IMR-90 (cell line): Measurements from ENCODE around the gene ERCC8. TPM values are rescaled to one million over a fixed set of nuclear protein-coding genes. Genes with fewer than 3 reads are reported as not detected.

ENCODE experiments used
- ATAC-seq: fragments of 200-7000 bp; cut with Tn5 transposase; 2 replicates; pipeline ENCODE4 v1.9.1; 2020; ENCODE audit warnings: low read depth, mild to moderate bottlenecking, moderate library complexity
- BruUV-seq: library from RNA; stranded (reverse); fragments of 400-500 nt; replicated peaks from 2 replicates; lab custom pipeline; 2021; lab: Mats Ljungman, UMichigan
- CTCF ChIA-PET: fragments of 300-600 bp; formaldehyde crosslinking; extraction: SDS; loops from one replicate; lab custom pipeline; 2021; ENCODE audit warnings: antibody characterized with exemption; lab: Yijun Ruan, JAX
- POLR2A ChIA-PET: fragments of 300-600 bp; sonication (Branson Sonifier 250); formaldehyde crosslinking; loops from one replicate; lab custom pipeline; 2022; ENCODE audit warnings: antibody characterized with exemption; ENCODE audit not compliant: unreplicated experiment; lab: Charles Lee
- DNase-seq: peaks from one replicate; pipeline ENCODE4 v3.0.0; 2013
- H2AFZ ChIP-seq: replicated peaks from 2 replicates; pipeline ENCODE3; 2013; ENCODE audit warnings: low read length, mild to moderate bottlenecking; ENCODE audit not compliant: poor library complexity
- H2AK5ac ChIP-seq: 2 replicates; pipeline ENCODE4 v1.6.1; 2013; ENCODE audit warnings: low read depth, low read length, inconsistent platforms
- H2AK9ac ChIP-seq: replicated peaks from 2 replicates; pipeline ENCODE3; 2013; ENCODE audit warnings: mild to moderate bottlenecking, low read depth, low read length, moderate library complexity; ENCODE audit not compliant: poor library complexity
- H2BK120ac ChIP-seq: 2 replicates; pipeline ENCODE4 v1.6.1; 2013; ENCODE audit warnings: low read depth, low read length, inconsistent platforms
- H2BK15ac ChIP-seq: 3 replicates; pipeline ENCODE4 v1.6.1; 2013; ENCODE audit warnings: low read depth, low read length, inconsistent platforms
- H2BK20ac ChIP-seq: 2 replicates; pipeline ENCODE4 v1.6.1; 2013; ENCODE audit warnings: low read depth, mild to moderate bottlenecking, inconsistent platforms, low read length, moderate library complexity
- H2BK5ac ChIP-seq: 2 replicates; pipeline ENCODE4 v1.6.1; 2013; ENCODE audit warnings: mild to moderate bottlenecking, low read depth, low read length, inconsistent platforms; ENCODE audit not compliant: poor library complexity, severe bottlenecking
- H3K14ac ChIP-seq: replicated peaks from 2 replicates; pipeline ENCODE4 v1.6.1; 2013; ENCODE audit warnings: low read depth, low read length, inconsistent platforms
- H3K18ac ChIP-seq: 2 replicates; pipeline ENCODE4 v1.6.1; 2013; ENCODE audit warnings: low read depth, low read length, control low read depth
- H3K23ac ChIP-seq: 2 replicates; pipeline ENCODE4 v1.6.1; 2013; ENCODE audit warnings: low read depth, low read length, inconsistent platforms
- H3K27ac ChIP-seq: 2 replicates; pipeline ENCODE4 v1.5.1; 2013; ENCODE audit warnings: mild to moderate bottlenecking, control low read depth, low read length; ENCODE audit not compliant: insufficient read depth
- H3K27me3 ChIP-seq: 2 replicates; pipeline ENCODE4 v1.6.1; 2013; ENCODE audit warnings: low read length; ENCODE audit not compliant: control insufficient read depth, insufficient read depth
- H3K36me3 ChIP-seq: 2 replicates; pipeline ENCODE4 v1.6.1; 2013; ENCODE audit warnings: low read length, mixed read lengths; ENCODE audit not compliant: control insufficient read depth, insufficient read depth
- H3K4ac ChIP-seq: 2 replicates; pipeline ENCODE4 v1.6.1; 2013; ENCODE audit warnings: low read depth, low read length, inconsistent platforms
- H3K4me1 ChIP-seq: 2 replicates; pipeline ENCODE4 v1.6.1; 2013; ENCODE audit warnings: low read length, mixed read lengths; ENCODE audit not compliant: control insufficient read depth, insufficient read depth
- H3K4me2 ChIP-seq: 2 replicates; pipeline ENCODE4 v1.6.1; 2013; ENCODE audit warnings: low read depth, mild to moderate bottlenecking, control low read depth, low read length, moderate library complexity
- H3K4me3 ChIP-seq: 2 replicates; pipeline ENCODE4 v1.5.1; 2013; ENCODE audit warnings: low read depth, mild to moderate bottlenecking, control low read depth, low read length, moderate library complexity; ENCODE audit not compliant: insufficient read depth
- H3K56ac ChIP-seq: 2 replicates; pipeline ENCODE4 v1.6.1; 2013; ENCODE audit warnings: low read length, inconsistent platforms; ENCODE audit not compliant: insufficient read depth; ENCODE audit errors: extremely low read depth
- H3K79me1 ChIP-seq, 2 experiments: 2 replicates each; pipeline ENCODE4 v1.6.1; 2013; ENCODE audit warnings: low read length in 2 of 2, inconsistent platforms in 1 of 2, low read depth in 1 of 2
- H3K9ac ChIP-seq: 2 replicates; pipeline ENCODE4 v1.6.1; 2013; ENCODE audit warnings: low read depth, low read length, control low read depth
- H3K9me1 ChIP-seq: 2 replicates; pipeline ENCODE4 v1.6.1; 2013; ENCODE audit warnings: low read length, inconsistent platforms; ENCODE audit not compliant: insufficient read depth
- H3K9me3 ChIP-seq: 2 replicates; pipeline ENCODE4 v1.6.1; 2013; ENCODE audit warnings: low read length; ENCODE audit not compliant: control insufficient read depth, insufficient read depth
- H4K20me1 ChIP-seq: 2 replicates; pipeline ENCODE4 v1.6.1; 2013; ENCODE audit warnings: low read length, inconsistent platforms; ENCODE audit not compliant: insufficient read depth
- H4K5ac ChIP-seq: 2 replicates; pipeline ENCODE4 v1.6.1; 2013; ENCODE audit warnings: mild to moderate bottlenecking, low read depth, low read length, control low read depth
- H4K8ac ChIP-seq, 2 experiments: 2 replicates each; pipeline ENCODE4 v1.6.1; 2013; ENCODE audit warnings: low read depth in 2 of 2, low read length in 2 of 2, control low read depth in 1 of 2, inconsistent platforms in 1 of 2
- H4K91ac ChIP-seq: 2 replicates; pipeline ENCODE4 v1.6.1; 2013; ENCODE audit warnings: low read depth, low read length, inconsistent platforms; ENCODE audit not compliant: insufficient read depth
- BHLHE40 ChIP-seq: fragments of 150-350 bp; IDR thresholded peaks from 2 replicates; pipeline ENCODE4 v1.6.1; 2016; ENCODE audit warnings: mild to moderate bottlenecking, low read depth, low read length
- CEBPB ChIP-seq: IDR thresholded peaks from 2 replicates; pipeline ENCODE4 v1.6.1; 2012; ENCODE audit warnings: low read depth, low read length, improper control_type of control experiment
- CHD1 ChIP-seq: IDR thresholded peaks from 2 replicates; pipeline ENCODE4 v1.6.1; 2012; ENCODE audit warnings: low read depth, low read length, improper control_type of control experiment
- FOS ChIP-seq: fragments of 150-350 bp; IDR thresholded peaks from 2 replicates; pipeline ENCODE4 v1.6.1; 2016; ENCODE audit warnings: low read depth, low read length
- MAFK ChIP-seq: IDR thresholded peaks from 2 replicates; pipeline ENCODE4 v1.6.1; 2012; ENCODE audit warnings: low read depth, low read length, improper control_type of control experiment
- MAZ ChIP-seq: IDR thresholded peaks from 2 replicates; pipeline ENCODE4 v1.6.1; 2012; ENCODE audit warnings: low read depth, mild to moderate bottlenecking, low read length, improper control_type of control experiment, moderate library complexity, borderline replicate concordance
- MXI1 ChIP-seq: IDR thresholded peaks from 2 replicates; pipeline ENCODE4 v1.6.1; 2012; ENCODE audit warnings: low read depth, mild to moderate bottlenecking, low read length, moderate library complexity, borderline replicate concordance
- NFE2L2 ChIP-seq: fragments of 150-350 bp; IDR thresholded peaks from 2 replicates; pipeline ENCODE4 v1.6.1; 2016; ENCODE audit warnings: low read depth, mild to moderate bottlenecking, low read length
- POLR2A ChIP-seq: IDR thresholded peaks from 2 replicates; pipeline ENCODE4 v1.6.1; 2012; ENCODE audit warnings: mild to moderate bottlenecking, low read depth, low read length
- RAD21 ChIP-seq: IDR thresholded peaks from 2 replicates; pipeline ENCODE4 v1.6.1; 2012; ENCODE audit warnings: low read length, improper control_type of control experiment
- RCOR1 ChIP-seq: IDR thresholded peaks from 2 replicates; pipeline ENCODE4 v1.6.1; 2012; ENCODE audit warnings: mild to moderate bottlenecking, low read length, improper control_type of control experiment; ENCODE audit not compliant: insufficient replicate concordance
- RFX5 ChIP-seq: IDR thresholded peaks from 2 replicates; pipeline ENCODE4 v1.8.0; 2012; ENCODE audit warnings: low read depth, mild to moderate bottlenecking, low read length, moderate library complexity
- SMC3 ChIP-seq: fragments of 150-350 bp; IDR thresholded peaks from 2 replicates; pipeline ENCODE4 v1.6.1; 2016; ENCODE audit warnings: low read depth, mild to moderate bottlenecking, antibody characterized with exemption, low read length, moderate library complexity
- WGBS, 2 experiments: methylation state at CpG; one replicate each; pipeline versions ENCODE4 v1.1.5 to v1.1.7; 2013; ENCODE audit warnings: missing lambda C conversion rate in 2 of 2; ENCODE audit not compliant: insufficient read length in 1 of 2; ENCODE audit errors: extremely low coverage in 2 of 2; 5-methylcytosine and 5-hydroxymethylcytosine counted together
- dilution Hi-C: fragments of 300-500 bp; cut with HindIII; formaldehyde crosslinking; loops from one replicate; pipeline ENCODE4 v1.14.3; 2018; ENCODE audit warnings: low sequenced_read_pairs; ENCODE audit not compliant: unreplicated experiment
- in situ Hi-C: fragments of 300-500 bp; cut with MboI; formaldehyde crosslinking; loops from 3 replicates; pipeline ENCODE4 v1.14.3; 2019; ENCODE audit warnings: low sequenced_read_pairs, inconsistent platforms, mixed read lengths
- intact Hi-C: fragments of 100-400 bp; cut with micrococcal nuclease; formaldehyde crosslinking; loops from 2 replicates; pipeline ENCODE4 v1.10.0; 2022
- polyA plus RNA-seq, 3 experiments: library from polyadenylated mRNA; depleted of rRNA; stranded (reverse); fragments of >200 nt; gene quantifications; 2 replicates each; pipeline ENCODE4 v1.2.3, GENCODE V29; 2012; ENCODE audit warnings: low replicate concordance in 1 of 3
- total RNA-seq: library from RNA; depleted of rRNA; stranded (reverse); fragments of >200 nt; gene quantifications from 2 replicates; pipeline ENCODE4 v1.2.3, GENCODE V29; 2012
- TF ChIP-seq, protein P1 (sequence below): fragments of 150-350 bp; IDR thresholded peaks from 2 replicates; pipeline ENCODE4 v1.6.1; 2017; ENCODE audit warnings: mild to moderate bottlenecking, antibody characterized with exemption, low read length, low read depth
- TF ChIP-seq, protein P2 (sequence below): fragments of 150-350 bp; IDR thresholded peaks from 2 replicates; pipeline ENCODE4 v1.6.1; 2016; ENCODE audit warnings: low read depth, mild to moderate bottlenecking, low read length, moderate library complexity, borderline replicate concordance
- TF ChIP-seq, protein P3 (sequence below): conservative IDR thresholded peaks from 2 replicates; pipeline ENCODE4 v1.5.1; 2012; ENCODE audit warnings: mild to moderate bottlenecking, low read depth, low read length, improper control_type of control experiment

ERCC8 gene
- total and polyA plus RNA-seq, 2 of the 4 experiments (the other 2 are of a cell fraction): 12.6 to 29.2 TPM

DNA sequence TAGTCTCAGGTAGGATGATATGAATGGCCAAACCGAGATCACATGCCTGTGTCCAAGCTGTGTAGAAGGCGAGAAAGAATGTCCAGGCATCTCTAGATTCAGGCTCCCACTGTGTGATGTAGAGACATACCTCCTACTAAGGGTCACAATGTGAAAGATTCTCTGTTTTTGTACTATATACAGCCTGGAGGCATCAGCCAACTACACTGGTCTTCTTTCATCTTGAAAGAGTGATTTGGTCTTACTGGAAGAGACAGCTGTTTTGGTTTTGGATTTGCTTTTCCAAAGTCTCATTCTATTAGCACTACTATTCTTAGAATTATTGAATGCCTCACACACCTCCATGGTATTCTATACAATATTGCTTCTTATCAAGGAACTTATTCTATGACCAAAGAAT lies 26.4 kb downstream of the ERCC8 start:
- Histone ChIP-seq H4K8ac (no peak overlapping the region), H3K56ac (no peak overlapping the region), H2BK15ac (no peak overlapping the region), H3K36me3 (0 out of 2 replicates have a peak, but pooled peaks cover 1% of the 10 kb centered on the region), H3K4ac (no peak overlapping the region), H3K14ac (no peak overlapping the region), H2AFZ (no peak overlapping the region), H3K4me1 (peaks cover 3% of the 10 kb centered on the region; the same call in 1 of the 2 replicates), H3K4me2 (no peak overlapping the region), H2BK120ac (no peak overlapping the region), H3K4me3 (no peak overlapping the region), H3K9ac (no peak overlapping the region), H4K5ac (no peak overlapping the region), H4K20me1 (no peaks in the 10 kb centered on the region), H2AK5ac (no peak overlapping the region), H2BK20ac (no peak overlapping the region), H2AK9ac (no peak overlapping the region), H3K27me3 (no peaks in the 10 kb centered on the region), H3K27ac (no peak overlapping the region), H3K9me3 (no peaks in the 10 kb centered on the region), H4K91ac (no peak overlapping the region), H2BK5ac (no peak overlapping the region), H3K79me1 (no peaks in the 10 kb centered on the region), H3K9me1 (no peaks in the 10 kb centered on the region), H3K18ac (no peak overlapping the region), H3K23ac (no peak overlapping the region)
- dilution Hi-C loops: no loop called here
- no peak for DNase-seq
- ATAC-seq: no peak
- no CpG with 5 or more reads among the region's 2 CpGs for WGBS, 2 experiments
- no TSS peak for BruUV-seq
- ChIA-PET CTCF (no interaction called here), POLR2A (no interaction called here)
- intact Hi-C loops: no loop called here
- TF ChIP-seq CEBPB: no peak
- TF ChIP-seq CHD1: no peak
- TF ChIP-seq, protein P1, sequence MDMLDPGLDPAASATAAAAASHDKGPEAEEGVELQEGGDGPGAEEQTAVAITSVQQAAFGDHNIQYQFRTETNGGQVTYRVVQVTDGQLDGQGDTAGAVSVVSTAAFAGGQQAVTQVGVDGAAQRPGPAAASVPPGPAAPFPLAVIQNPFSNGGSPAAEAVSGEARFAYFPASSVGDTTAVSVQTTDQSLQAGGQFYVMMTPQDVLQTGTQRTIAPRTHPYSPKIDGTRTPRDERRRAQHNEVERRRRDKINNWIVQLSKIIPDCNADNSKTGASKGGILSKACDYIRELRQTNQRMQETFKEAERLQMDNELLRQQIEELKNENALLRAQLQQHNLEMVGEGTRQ: no peak
- no peak for TF ChIP-seq BHLHE40
- TF ChIP-seq NFE2L2: no peak
- no peak for TF ChIP-seq MXI1
- TF ChIP-seq, protein P2, sequence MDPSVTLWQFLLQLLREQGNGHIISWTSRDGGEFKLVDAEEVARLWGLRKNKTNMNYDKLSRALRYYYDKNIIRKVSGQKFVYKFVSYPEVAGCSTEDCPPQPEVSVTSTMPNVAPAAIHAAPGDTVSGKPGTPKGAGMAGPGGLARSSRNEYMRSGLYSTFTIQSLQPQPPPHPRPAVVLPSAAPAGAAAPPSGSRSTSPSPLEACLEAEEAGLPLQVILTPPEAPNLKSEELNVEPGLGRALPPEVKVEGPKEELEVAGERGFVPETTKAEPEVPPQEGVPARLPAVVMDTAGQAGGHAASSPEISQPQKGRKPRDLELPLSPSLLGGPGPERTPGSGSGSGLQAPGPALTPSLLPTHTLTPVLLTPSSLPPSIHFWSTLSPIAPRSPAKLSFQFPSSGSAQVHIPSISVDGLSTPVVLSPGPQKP: no peak
- no peak for TF ChIP-seq POLR2A
- TF ChIP-seq SMC3: no peak
- no peak for TF ChIP-seq RFX5
- TF ChIP-seq, protein P3, sequence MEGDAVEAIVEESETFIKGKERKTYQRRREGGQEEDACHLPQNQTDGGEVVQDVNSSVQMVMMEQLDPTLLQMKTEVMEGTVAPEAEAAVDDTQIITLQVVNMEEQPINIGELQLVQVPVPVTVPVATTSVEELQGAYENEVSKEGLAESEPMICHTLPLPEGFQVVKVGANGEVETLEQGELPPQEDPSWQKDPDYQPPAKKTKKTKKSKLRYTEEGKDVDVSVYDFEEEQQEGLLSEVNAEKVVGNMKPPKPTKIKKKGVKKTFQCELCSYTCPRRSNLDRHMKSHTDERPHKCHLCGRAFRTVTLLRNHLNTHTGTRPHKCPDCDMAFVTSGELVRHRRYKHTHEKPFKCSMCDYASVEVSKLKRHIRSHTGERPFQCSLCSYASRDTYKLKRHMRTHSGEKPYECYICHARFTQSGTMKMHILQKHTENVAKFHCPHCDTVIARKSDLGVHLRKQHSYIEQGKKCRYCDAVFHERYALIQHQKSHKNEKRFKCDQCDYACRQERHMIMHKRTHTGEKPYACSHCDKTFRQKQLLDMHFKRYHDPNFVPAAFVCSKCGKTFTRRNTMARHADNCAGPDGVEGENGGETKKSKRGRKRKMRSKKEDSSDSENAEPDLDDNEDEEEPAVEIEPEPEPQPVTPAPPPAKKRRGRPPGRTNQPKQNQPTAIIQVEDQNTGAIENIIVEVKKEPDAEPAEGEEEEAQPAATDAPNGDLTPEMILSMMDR: no peak
- no peak for TF ChIP-seq RCOR1
- no peak for TF ChIP-seq RAD21
- TF ChIP-seq MAFK: no peak
- TF ChIP-seq MAZ: no peak
- TF ChIP-seq FOS: no peak
- in situ Hi-C loops: no loop called here
